Measurements from ENCODE around the gene SLC15A4. TPM values are rescaled to one million over a fixed set of nuclear protein-coding genes. Genes with fewer than 3 reads are reported as not detected.

The SLC15A4 gene
- total RNA-seq, 2 experiments from 2014 or later = 23.5 to 24.5 TPM

DNA sequence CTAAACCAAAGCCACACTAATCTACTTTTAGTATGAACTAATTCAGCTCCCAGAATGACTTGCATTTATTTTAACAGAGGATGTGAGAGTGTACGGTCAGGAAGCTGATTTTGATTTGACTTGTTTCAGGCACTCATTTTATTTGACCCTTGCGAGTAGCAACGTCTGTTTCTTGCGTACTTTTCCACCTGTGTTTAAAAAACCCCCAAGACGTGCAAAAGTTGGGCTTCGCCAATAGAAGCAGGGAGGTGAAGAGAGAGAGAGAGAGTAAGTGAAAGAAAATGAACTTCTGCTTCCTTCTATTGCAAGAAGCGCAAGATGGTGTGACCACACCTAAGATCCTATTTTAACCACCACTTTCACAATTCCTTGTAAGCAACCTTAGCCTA is 6.7 kb upstream of the SLC15A4 start:
- Mint-ChIP-seq H3K27ac (peak overlapping the region; percentile 82), H3K27me3 (peaks cover 7% of the 10 kb centered on the region), H3K36me3 (ENCODE audit: low read depth) (no peaks in the 10 kb centered on the region), H3K4me1 (peaks cover 17% of the 10 kb centered on the region), H3K4me3 (peak overlapping the region; percentile 36), H3K9me3 (peaks cover 4% of the 10 kb centered on the region)
- ChIA-PET CTCF (no interaction called here), POLR2A (interaction anchor here (1.5 kb wide), 1 partner anchor 8 kb away, joined by 5 read pairs; no protein-coding TSS in a partner anchor)
- DNase-seq = no peak

DNA sequence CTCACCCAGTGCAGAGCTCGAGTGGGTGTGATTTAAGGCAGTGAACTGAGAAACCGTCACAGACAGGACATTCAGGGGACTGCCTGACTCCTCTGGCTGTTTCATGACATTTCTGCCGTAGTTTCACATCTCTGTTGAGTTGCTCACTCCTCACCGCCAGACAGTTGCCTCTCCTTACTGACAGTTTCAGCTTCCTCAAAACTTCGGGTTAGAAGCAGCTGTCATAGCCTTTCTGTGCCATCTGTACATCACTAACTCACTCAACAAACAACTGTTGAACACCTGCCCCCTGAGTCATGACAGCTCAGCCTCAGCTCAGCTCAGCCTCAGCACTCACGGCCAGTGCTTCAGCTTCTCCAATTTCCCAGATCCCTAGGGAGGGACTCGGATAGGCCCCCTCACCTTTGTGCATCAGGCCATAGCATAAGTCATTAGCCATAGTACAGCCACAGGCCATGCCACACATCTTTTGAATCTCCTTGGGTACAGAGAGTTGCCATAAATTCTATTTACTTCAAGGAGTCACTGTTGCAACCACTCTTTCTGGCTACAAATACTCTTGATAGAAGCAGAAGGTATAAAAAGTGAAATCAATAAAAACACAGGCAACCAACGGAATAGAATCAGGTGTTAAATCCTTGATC is 6.2 kb upstream of the SLC15A4 start:
- CTCF ChIA-PET = no interaction called here
- H3K4me1 Mint-ChIP-seq = peaks cover 18% of the 10 kb centered on the region

DNA sequence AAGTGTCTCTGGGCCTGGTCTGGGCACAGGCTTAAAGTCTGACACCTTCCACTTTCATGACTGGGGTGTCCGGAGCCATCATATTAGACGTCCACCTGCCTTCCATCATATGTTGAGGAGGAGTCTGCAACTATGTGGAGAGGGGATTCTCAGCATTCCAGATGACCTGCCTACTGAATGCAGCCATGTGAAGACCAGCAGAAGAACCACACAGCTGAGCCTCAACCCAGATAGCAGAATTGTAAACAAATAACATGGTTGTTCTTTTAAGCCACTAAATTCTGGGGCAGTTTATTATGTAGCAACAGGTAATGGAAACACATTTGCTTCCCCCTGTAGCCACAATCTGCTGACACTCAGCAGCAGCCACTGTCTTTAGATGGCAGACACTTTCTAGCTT is 4.0 kb upstream of the SLC15A4 start:
- Mint-ChIP-seq H3K36me3 (ENCODE audit: low read depth) (no peaks in the 10 kb centered on the region), H3K27ac (no peak overlapping the region), H3K4me1 (peaks cover 25% of the 10 kb centered on the region), H3K27me3 (peaks cover 3% of the 10 kb centered on the region), H3K4me3 (no peak overlapping the region), H3K9me3 (peaks cover 4% of the 10 kb centered on the region)
- CTCF ChIA-PET = no interaction called here
- POLR2A ChIA-PET = interaction anchor here (1.0 kb wide), 1 partner anchor 36 kb away, joined by 3 read pairs; no protein-coding TSS in a partner anchor
- no peak for DNase-seq

More for the DNA sequence above, 6.2 kb upstream of the SLC15A4 start:
- Mint-ChIP-seq H3K27me3 (peaks cover 3% of the 10 kb centered on the region), H3K27ac (peak overlapping the region; percentile 82), H3K4me3 (peak overlapping the region; percentile 36), H3K36me3 (ENCODE audit: low read depth) (no peaks in the 10 kb centered on the region), H3K9me3 (peaks cover 4% of the 10 kb centered on the region)
- POLR2A ChIA-PET = interaction anchor here (1.4 to 1.5 kb wide), 2 partner anchors 8 to 18 kb away, joined by 5 read pairs; no protein-coding TSS in a partner anchor
- DNase-seq = peak; percentile 30

DNA sequence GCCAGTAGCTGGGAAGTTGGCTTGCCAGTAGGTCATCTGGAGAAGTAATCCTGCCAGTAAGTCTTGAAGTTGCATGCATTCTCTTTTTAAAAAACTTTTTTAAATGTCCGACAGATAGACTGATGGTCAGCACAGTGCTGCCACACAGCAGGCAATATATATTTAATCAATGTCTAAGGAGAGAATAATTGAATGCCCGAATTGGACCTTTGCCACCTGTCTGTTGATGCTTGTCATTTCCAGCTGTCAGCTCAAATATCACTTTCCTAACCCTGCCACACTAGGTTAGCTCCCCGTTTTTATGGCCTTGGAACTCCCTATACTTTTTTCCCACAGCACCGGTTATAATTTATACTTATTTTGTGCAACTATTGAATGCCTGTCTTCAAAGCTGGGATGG is 2.1 kb upstream of the SLC15A4 start:
- peaks cover 39% of the 10 kb centered on the region for H3K4me1 Mint-ChIP-seq
- H3K36me3 Mint-ChIP-seq (ENCODE audit: low read depth) = peaks cover 12% of the 10 kb centered on the region
- H3K9me3 Mint-ChIP-seq = peaks cover 4% of the 10 kb centered on the region
- H3K27me3 Mint-ChIP-seq = peaks cover 3% of the 10 kb centered on the region
- H3K4me3 Mint-ChIP-seq = no peak overlapping the region
- no peak for DNase-seq
- CTCF ChIA-PET = no interaction called here
- no peak overlapping the region for H3K27ac Mint-ChIP-seq
- POLR2A ChIA-PET = no interaction called here

DNA sequence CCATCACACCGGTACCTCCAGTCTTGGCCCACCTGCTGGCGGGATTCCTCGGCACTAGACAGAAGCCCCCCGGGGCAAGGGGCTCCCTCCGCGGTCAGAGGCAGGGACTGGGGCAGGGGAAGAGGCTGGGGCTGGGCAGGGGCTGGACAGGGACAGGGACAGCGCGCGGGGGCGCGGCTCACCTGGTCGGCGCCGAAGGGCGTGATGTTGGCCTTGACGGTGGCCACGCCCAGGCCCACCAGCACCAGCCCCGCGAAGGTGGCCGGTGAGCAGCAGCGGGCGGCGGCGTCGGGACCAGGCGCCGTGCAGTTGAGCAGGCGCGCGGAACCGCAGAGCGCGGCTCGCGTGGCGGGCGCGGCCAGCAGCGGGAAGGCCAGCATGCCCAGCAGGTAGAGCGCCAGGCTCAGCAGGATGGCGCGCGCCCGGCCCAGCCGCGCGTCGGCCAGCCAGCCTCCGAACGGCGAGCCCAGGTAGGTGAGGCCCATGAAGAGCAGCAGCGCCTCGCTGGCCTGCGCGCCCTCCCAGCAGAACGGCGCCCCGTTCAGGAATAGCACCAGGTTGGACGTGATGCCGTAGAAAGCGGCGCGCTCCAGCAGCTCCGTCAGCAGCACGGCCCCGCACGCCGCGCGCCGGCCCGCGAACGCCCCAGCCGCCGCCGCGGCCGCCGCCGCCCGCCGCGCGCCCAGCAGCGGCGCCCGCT is 392 bp downstream of the SLC15A4 start:
- H3K27ac Mint-ChIP-seq = peak overlapping the region; percentile 67
- peaks cover 36% of the 10 kb centered on the region for H3K4me1 Mint-ChIP-seq
- H3K4me3 Mint-ChIP-seq = peak overlapping the region; percentile 81
- peaks cover 4% of the 10 kb centered on the region for H3K9me3 Mint-ChIP-seq
- DNase-seq = peak; percentile 38
- ChIA-PET CTCF (interaction anchor here (1.0 kb wide), 1 partner anchor 13 kb away, joined by 3 read pairs; no protein-coding TSS in a partner anchor), POLR2A (interaction anchor here (1.0 to 1.8 kb wide), 4 partner anchors 11 to 40 kb away, joined by 5 to 23 read pairs (median 6); no protein-coding TSS in a partner anchor)
- peaks cover 20% of the 10 kb centered on the region for H3K36me3 Mint-ChIP-seq (ENCODE audit: low read depth)
- no peaks in the 10 kb centered on the region for H3K27me3 Mint-ChIP-seq

DNA sequence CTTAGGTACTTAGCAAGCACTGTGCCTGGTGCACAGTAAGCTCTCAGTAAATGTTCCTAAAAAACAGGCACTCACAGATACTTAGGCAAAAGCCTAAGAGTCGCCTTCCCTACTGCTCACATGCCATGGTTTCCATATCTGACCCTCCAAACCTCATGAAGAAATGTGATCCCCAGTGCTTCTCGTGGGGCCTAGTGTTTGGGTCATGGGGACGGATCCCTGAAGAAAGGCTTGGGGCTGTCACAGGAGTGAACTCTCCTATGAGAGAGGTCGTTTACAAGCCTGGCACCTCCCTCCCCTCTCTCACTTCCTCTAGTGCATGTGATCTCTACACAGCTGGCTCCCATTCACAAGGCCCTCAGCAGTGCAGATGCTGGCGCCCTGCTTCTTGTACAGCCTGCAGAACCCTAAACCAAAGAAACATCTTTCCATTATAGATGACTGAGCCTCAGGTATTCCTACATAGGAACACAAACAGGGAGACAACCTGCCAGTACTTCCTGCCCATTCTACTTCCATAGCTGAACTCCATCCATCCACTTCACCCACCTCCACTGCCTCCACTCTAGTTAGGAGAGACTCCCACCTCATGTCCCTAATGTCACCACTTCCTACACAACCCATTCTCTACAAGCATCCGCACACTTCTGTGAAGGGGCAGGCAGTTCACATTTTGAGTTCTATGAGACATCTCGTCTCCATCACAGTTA is 2.9 kb downstream of the SLC15A4 start:
- ChIA-PET POLR2A (interaction anchor here (1.7 to 2.1 kb wide), 2 partner anchors 10 kb away, joined by 7 to 12 read pairs; no protein-coding TSS in a partner anchor), CTCF (no interaction called here)
- Mint-ChIP-seq H3K4me3 (peak overlapping the region; percentile 10), H3K4me1 (peaks cover 52% of the 10 kb centered on the region), H3K9me3 (no peaks in the 10 kb centered on the region), H3K27ac (peak overlapping the region; percentile 21), H3K36me3 (ENCODE audit: low read depth) (peaks cover 27% of the 10 kb centered on the region), H3K27me3 (no peaks in the 10 kb centered on the region)
- DNase-seq = no peak

DNA sequence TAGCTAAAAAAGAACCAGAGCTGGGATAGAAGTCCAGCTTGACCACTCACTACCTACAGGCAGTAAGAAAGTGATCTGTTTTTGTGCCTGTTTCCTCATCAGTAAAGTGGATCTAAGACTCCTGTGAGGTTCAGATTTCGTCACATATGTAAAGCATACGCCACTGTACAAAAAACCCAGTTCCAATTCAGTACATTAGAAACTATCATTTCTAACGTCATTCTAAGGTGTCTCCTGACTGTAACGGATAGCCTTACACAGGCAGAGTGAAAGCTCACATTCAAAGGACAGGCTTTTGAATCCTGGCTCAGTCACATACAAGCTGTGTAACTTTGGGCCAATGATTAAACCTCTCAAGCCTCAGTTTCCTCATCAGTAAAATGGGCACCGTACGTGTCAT is 3.5 kb downstream of the SLC15A4 start:
- CTCF ChIA-PET = no interaction called here
- peaks cover 33% of the 10 kb centered on the region for H3K36me3 Mint-ChIP-seq (ENCODE audit: low read depth)
- no peaks in the 10 kb centered on the region for H3K27me3 Mint-ChIP-seq
- H3K4me3 Mint-ChIP-seq = no peak overlapping the region
- POLR2A ChIA-PET = interaction anchor here (1.7 kb wide), 1 partner anchor 9 kb away, joined by 7 read pairs; no protein-coding TSS in a partner anchor
- H3K4me1 Mint-ChIP-seq = peaks cover 54% of the 10 kb centered on the region
- H3K27ac Mint-ChIP-seq = no peak overlapping the region
- H3K9me3 Mint-ChIP-seq = no peaks in the 10 kb centered on the region
- no peak for DNase-seq

DNA sequence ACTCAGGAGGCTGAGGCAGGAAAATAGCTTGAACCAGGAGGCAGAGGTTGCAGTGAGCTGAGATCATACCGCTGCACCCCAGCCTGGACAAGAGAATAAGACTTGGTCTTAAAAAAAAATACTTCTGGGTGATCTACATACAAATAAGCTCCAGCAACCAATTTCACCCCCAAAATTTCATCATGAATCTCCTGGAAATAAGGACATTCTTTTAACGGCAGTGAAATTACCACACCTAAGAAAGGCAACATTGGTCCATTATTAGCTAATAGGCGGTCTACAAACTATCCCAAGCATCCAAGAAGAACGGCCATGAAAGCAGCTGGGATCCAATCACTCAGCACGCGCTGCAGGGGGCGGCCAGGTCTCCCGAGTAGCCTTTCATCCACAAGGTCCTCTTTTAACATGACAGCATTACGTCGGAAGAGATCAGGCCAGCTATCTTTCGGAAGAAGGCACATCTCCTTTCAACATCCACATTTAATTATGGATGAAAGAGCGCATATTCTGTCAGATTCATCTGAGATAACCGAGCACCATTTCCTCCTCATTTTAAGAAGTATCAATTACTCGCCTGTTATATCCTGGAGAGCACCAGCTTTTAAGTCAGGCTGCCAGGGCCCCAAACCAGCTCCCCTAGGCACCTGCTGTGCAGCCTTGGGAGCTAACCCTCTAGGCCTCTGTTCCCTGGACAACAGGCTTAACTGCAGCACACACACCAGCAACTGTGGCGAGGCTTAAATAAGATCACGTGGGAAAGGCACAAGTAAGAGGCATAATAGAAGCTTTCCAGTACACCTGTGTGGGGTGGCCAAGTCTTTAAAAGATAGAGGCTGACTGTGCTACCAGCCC is 4.2 kb downstream of the SLC15A4 start:
- Mint-ChIP-seq H3K27ac (no peak overlapping the region), H3K4me3 (no peak overlapping the region), H3K4me1 (peaks cover 49% of the 10 kb centered on the region), H3K9me3 (no peaks in the 10 kb centered on the region), H3K27me3 (no peaks in the 10 kb centered on the region), H3K36me3 (ENCODE audit: low read depth) (peaks cover 40% of the 10 kb centered on the region)
- ChIA-PET POLR2A (interaction anchor here (1.7 kb wide), 1 partner anchor 9 kb away, joined by 7 read pairs; no protein-coding TSS in a partner anchor), CTCF (no interaction called here)
- no peak for DNase-seq

DNA sequence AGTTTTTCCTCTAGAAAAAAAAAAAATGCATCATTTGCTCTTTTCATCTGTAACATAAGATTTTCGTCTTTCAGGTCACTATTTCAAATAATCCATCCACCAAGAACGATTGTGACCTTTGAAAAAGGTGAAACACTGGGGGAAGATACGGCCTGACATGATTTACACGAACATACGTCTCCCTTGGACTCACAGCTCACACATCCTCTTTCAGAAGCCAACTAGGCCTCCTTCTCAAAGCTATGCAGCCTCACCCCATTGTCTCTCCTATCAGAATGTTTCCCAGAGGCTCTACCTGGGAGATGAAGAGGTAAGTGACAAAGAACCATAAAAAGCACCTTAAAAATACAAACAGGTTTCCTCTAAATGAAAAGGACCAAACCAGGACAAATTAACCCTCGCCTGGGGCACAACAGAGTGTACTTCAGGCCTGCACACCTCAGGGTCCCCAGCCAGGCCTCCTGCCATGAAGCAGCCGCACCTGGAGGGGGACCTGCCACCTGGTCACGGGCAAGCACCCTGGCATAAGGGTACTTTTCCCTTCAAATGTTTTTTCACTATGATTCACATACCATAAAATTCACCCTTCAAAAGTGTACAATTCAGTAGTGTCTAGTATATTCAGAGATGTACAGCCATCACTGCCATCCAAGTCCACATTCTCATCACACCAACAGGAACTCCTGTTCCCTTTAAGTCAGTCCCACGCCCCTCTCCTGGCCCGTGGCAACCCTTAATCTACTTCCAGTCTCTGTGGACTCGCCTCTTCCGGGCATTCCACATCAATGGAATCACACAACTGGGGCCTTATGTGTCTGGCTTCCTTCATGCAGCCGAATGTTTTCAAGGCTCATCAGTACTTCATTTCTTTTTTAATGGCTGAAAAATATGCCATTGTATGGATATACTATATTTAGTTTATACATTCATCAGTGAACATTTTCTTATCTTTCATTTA is 5.4 kb downstream of the SLC15A4 start:
- no peak overlapping the region for H3K27ac Mint-ChIP-seq
- H3K27me3 Mint-ChIP-seq = no peaks in the 10 kb centered on the region
- H3K4me3 Mint-ChIP-seq = no peak overlapping the region
- DNase-seq = no peak
- POLR2A ChIA-PET = no interaction called here
- H3K36me3 Mint-ChIP-seq (ENCODE audit: low read depth) = peaks cover 51% of the 10 kb centered on the region
- CTCF ChIA-PET = no interaction called here
- no peaks in the 10 kb centered on the region for H3K9me3 Mint-ChIP-seq
- peaks cover 51% of the 10 kb centered on the region for H3K4me1 Mint-ChIP-seq

DNA sequence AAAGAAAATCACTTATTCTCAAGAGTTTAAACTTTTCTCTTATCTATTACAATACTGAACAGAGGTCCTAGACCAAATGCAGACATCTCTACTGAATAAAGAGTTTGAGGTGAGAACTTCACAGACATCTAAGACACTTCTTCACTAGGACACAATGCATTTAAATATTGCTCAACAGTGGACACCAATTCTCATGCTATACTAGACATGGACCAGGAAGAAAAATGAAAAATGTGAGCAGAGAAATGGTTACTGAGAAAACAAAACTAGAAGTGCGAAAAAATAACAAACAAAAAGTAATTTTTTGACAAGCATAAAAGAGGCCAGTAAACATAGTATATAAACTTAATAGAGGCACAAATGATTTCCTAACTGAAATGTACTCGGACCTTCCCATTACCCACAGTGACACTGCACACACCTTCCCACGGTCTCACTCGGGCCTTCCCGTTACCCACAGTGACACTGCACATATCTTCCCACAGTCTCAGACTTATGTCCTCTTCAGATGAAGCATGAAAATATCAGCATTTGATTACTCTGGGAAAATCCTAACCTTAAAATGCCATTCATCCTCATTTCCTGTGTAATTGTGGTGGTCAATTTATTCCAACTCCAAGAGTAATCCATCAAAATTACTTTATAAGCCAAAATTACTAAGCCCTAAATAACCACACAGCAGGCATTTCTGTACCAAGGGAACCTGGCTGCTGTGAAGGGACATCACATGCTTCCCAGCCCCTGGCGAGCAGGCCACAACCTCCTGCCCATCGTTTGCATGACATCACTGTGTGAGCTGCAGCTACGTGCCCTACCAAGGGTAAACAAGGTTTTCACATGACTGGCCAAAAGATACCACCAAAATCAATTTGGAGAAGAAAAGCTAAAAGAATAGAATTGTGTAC is 6.4 kb downstream of the SLC15A4 start:
- Mint-ChIP-seq H3K27me3 (no peaks in the 10 kb centered on the region), H3K4me1 (peaks cover 53% of the 10 kb centered on the region), H3K27ac (no peak overlapping the region), H3K9me3 (no peaks in the 10 kb centered on the region), H3K4me3 (no peak overlapping the region), H3K36me3 (ENCODE audit: low read depth) (peaks cover 59% of the 10 kb centered on the region)
- POLR2A ChIA-PET = no interaction called here
- CTCF ChIA-PET = no interaction called here
- no peak for DNase-seq

DNA sequence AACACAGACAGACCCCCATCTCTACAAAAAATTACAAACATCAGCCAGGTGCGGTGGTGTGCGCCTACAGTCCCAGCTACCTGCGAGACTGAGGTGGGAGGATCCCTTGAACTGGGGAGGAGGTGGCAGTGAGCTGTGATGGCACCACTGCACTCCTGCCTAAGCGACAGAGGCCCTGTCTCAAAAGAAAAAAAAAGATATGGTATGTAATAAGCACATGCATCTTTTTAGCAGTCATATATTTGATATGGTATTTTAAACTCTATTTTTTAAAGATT is 7.2 kb downstream of the SLC15A4 start:
- Mint-ChIP-seq H3K9me3 (no peaks in the 10 kb centered on the region), H3K4me1 (peaks cover 51% of the 10 kb centered on the region), H3K4me3 (no peak overlapping the region), H3K27me3 (no peaks in the 10 kb centered on the region), H3K36me3 (ENCODE audit: low read depth) (peaks cover 59% of the 10 kb centered on the region), H3K27ac (no peak overlapping the region)
- DNase-seq = no peak
- POLR2A ChIA-PET = no interaction called here
- CTCF ChIA-PET = no interaction called here
